Smooth muscle cell (in vitro differentiated cells): ENCODE measurements around the gene BET1. TPM values are rescaled to one million over a fixed set of nuclear protein-coding genes. Genes with fewer than 3 reads are reported as not detected.

Experiments used
- DNase-seq: peaks from one replicate; lab custom pipeline; 2025; ENCODE audit not compliant: unreplicated experiment; lab: John Stamatoyannopoulos, UW
- H2AFZ ChIP-seq: fragments of 200-600 bp; sonication (generic); 2 replicates; pipeline ENCODE4 v1.6.0; 2016; ENCODE audit warnings: antibody characterized with exemption, low read depth, mild to moderate bottlenecking
- H3F3A ChIP-seq: fragments of 200-600 bp; sonication (generic); 2 replicates; pipeline ENCODE4 v1.6.0; 2017; ENCODE audit warnings: antibody characterized with exemption, low read depth
- H3K27ac ChIP-seq: fragments of 200-600 bp; sonication (generic); 2 replicates; pipeline ENCODE4 v1.5.1; 2016; ENCODE audit warnings: low read depth, mild to moderate bottlenecking
- H3K27me3 ChIP-seq: fragments of 200-600 bp; sonication (generic); 2 replicates; pipeline ENCODE4 v1.6.1; 2016; ENCODE audit warnings: low read depth, mild to moderate bottlenecking
- H3K36me3 ChIP-seq: fragments of 200-600 bp; sonication (generic); 2 replicates; pipeline ENCODE4 v1.5.1; 2016; ENCODE audit warnings: low read depth
- H3K4me1 ChIP-seq: fragments of 200-600 bp; sonication (generic); 2 replicates; pipeline ENCODE4 v1.5.1; 2016; ENCODE audit warnings: low read depth
- H3K4me2 ChIP-seq: fragments of 200-600 bp; sonication (generic); 2 replicates; pipeline ENCODE4 v1.6.0; 2016; ENCODE audit warnings: mild to moderate bottlenecking
- H3K4me3 ChIP-seq: fragments of 200-600 bp; sonication (generic); 2 replicates; pipeline ENCODE4 v1.5.1; 2016; ENCODE audit warnings: mild to moderate bottlenecking
- H3K79me2 ChIP-seq: fragments of 200-600 bp; sonication (generic); 2 replicates; pipeline ENCODE4 v1.6.0; 2016; ENCODE audit warnings: low read depth, mild to moderate bottlenecking
- H3K9ac ChIP-seq: fragments of 200-600 bp; sonication (generic); 2 replicates; pipeline ENCODE4 v1.6.0; 2016; ENCODE audit warnings: low read depth
- H3K9me3 ChIP-seq: fragments of 200-600 bp; sonication (generic); replicated peaks from 2 replicates; pipeline ENCODE4 v1.5.1; 2016; ENCODE audit warnings: low read depth
- H4K20me1 ChIP-seq: fragments of 200-600 bp; sonication (generic); 2 replicates; pipeline ENCODE4 v1.6.0; 2016; ENCODE audit warnings: low read depth
- WGBS: methylation state at CpG from one replicate; pipeline ENCODE4 v1.1.7; 2016; ENCODE audit warnings: low lambda C conversion rate; 5-methylcytosine and 5-hydroxymethylcytosine counted together
- polyA plus RNA-seq: library from polyadenylated mRNA; unstranded; fragments of >200 nt; fragmentation: Nextera tagmentation; extraction: Ambion mirVana; gene quantifications from 2 replicates; pipeline ENCODE4 v1.2.1, GENCODE V29; 2016
- total RNA-seq: library from RNA; depleted of rRNA; stranded (reverse); fragments of >200 nt; gene quantifications from 2 replicates; pipeline ENCODE4 v1.2.3, GENCODE V29; 2014
- TF ChIP-seq, protein P1 (sequence below): fragments of 200-600 bp; sonication (generic); IDR thresholded peaks from 2 replicates; pipeline ENCODE4 v1.5.1; 2017; ENCODE audit warnings: borderline replicate concordance, mild to moderate bottlenecking, antibody characterized with exemption; ENCODE audit not compliant: insufficient read depth, poor library complexity, severe bottlenecking

BET1 gene
- total and polyA plus RNA-seq, 2 experiments from 2014 or later, result 46.8 to 59.6 TPM

DNA sequence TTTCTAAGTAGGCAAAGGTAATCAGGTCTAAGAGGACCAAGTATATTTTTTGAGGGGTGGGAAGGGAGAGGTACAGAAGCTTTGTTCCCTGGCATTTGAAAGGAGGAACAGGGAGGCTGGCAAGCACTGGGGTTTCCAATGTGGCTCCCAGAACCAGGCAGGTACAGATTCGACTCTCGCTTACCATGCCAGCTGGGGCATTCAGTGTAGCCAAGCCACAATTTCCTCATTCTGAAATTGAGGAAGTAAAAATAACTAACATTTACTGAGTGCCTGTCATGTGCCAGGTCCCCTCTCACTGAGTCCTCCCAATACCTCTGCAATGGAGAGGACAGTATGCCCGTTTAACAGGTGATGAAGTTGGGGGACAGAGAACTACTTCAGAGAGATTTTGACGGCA, 45.9 kb upstream of the BET1 start:
- Histone ChIP-seq H3K9ac (no peak overlapping the region), H3K4me1 (no peaks in the 10 kb centered on the region), H3K9me3 (no peaks in the 10 kb centered on the region), H3K79me2 (no peaks in the 10 kb centered on the region), H4K20me1 (no peaks in the 10 kb centered on the region), H3K27ac (no peak overlapping the region), H3K36me3 (no peaks in the 10 kb centered on the region), H3K4me3 (no peak overlapping the region), H3F3A (no peaks in the 10 kb centered on the region), H3K27me3 (no peaks in the 10 kb centered on the region), H2AFZ (no peak overlapping the region), H3K4me2 (no peak overlapping the region)
- DNase-seq, result no peak
- WGBS, result 90% methylated on average over 4 of the region's 4 CpGs
- TF ChIP-seq, protein P1, sequence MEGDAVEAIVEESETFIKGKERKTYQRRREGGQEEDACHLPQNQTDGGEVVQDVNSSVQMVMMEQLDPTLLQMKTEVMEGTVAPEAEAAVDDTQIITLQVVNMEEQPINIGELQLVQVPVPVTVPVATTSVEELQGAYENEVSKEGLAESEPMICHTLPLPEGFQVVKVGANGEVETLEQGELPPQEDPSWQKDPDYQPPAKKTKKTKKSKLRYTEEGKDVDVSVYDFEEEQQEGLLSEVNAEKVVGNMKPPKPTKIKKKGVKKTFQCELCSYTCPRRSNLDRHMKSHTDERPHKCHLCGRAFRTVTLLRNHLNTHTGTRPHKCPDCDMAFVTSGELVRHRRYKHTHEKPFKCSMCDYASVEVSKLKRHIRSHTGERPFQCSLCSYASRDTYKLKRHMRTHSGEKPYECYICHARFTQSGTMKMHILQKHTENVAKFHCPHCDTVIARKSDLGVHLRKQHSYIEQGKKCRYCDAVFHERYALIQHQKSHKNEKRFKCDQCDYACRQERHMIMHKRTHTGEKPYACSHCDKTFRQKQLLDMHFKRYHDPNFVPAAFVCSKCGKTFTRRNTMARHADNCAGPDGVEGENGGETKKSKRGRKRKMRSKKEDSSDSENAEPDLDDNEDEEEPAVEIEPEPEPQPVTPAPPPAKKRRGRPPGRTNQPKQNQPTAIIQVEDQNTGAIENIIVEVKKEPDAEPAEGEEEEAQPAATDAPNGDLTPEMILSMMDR, result no peak

DNA sequence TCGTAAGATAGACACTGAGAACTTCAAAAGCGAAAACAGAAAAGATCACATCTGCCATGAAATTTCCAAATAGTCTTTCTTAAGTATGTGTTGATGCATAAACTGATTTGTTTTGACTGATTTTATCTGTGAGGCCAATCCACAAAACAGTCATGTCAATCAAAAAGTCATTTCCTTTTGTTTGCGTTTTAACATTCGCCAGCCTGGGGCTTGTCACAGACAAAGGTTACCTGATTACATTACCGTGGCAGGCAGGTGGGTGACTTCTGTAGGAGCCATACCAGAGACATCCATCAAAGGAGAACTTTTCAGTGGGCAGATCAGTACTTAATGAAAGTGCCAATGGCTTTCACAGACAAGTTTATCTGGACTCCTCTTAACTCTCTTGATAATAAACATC, 45.5 kb upstream of the BET1 start:
- Histone ChIP-seq H3K4me3 (no peak overlapping the region), H3K79me2 (no peaks in the 10 kb centered on the region), H3F3A (no peaks in the 10 kb centered on the region), H3K36me3 (no peaks in the 10 kb centered on the region), H2AFZ (no peak overlapping the region), H3K27me3 (no peaks in the 10 kb centered on the region), H3K9ac (no peak overlapping the region), H4K20me1 (no peaks in the 10 kb centered on the region), H3K27ac (no peak overlapping the region), H3K4me2 (no peak overlapping the region), H3K4me1 (no peaks in the 10 kb centered on the region), H3K9me3 (no peaks in the 10 kb centered on the region)
- no peak for DNase-seq
- TF ChIP-seq, protein P1, result no peak
- 53% methylated on average over 5 of the region's 5 CpGs for WGBS

DNA sequence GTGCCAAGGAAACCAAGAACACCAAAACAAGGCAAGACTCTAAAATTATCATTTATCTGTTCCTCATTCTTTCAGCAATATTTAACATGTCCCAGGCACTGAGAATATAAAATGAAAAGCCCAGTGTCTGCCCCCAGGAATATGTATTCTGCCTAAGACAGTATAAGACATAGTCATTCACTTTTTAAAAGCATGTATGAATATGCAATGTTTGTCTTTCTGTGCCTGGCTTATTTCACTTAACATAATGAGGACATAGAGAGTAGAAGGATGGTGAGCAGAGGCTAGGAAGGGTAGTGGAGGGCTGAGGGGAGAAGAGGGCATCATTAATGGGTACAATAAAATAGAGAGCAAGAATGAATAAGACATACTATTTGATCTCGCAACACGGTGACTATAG, 44.6 kb upstream of the BET1 start:
- no peak for DNase-seq
- Histone ChIP-seq H4K20me1 (no peaks in the 10 kb centered on the region), H3K27me3 (no peaks in the 10 kb centered on the region), H3F3A (no peaks in the 10 kb centered on the region), H2AFZ (no peak overlapping the region), H3K4me1 (no peaks in the 10 kb centered on the region), H3K36me3 (no peaks in the 10 kb centered on the region), H3K4me3 (no peak overlapping the region), H3K27ac (no peak overlapping the region), H3K9me3 (no peaks in the 10 kb centered on the region), H3K4me2 (no peak overlapping the region), H3K9ac (no peak overlapping the region), H3K79me2 (no peaks in the 10 kb centered on the region)
- 90% methylated on average over 2 of the region's 2 CpGs for WGBS
- TF ChIP-seq, protein P1, result no peak

DNA sequence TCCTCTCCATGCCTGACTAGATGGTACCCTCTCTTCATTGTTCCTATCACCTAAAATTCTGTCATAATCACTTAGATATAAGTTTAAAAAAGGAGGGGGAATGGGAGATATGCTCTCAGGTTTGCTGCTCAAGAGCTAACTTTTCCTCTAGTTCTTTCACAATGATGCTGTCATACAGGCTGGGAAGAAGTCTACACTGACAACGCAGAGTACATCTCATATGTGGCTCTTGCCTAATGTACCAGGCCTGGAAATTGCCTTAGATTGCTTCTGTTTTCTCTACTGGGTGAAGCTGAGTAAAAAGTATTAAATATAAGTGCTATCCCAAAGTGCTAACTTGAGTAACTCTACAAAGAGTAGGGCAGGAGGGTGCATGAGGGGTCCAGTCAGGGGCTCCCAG, 43.8 kb upstream of the BET1 start:
- Histone ChIP-seq H3K36me3 (no peaks in the 10 kb centered on the region), H3K27ac (no peak overlapping the region), H2AFZ (no peak overlapping the region), H3K9ac (no peak overlapping the region), H3K79me2 (no peaks in the 10 kb centered on the region), H3K27me3 (no peaks in the 10 kb centered on the region), H3K4me1 (no peaks in the 10 kb centered on the region), H3K4me2 (no peak overlapping the region), H3K4me3 (no peak overlapping the region), H4K20me1 (no peaks in the 10 kb centered on the region), H3F3A (no peaks in the 10 kb centered on the region), H3K9me3 (no peaks in the 10 kb centered on the region)
- TF ChIP-seq, protein P1, result no peak
- 97% methylated on average over 1 of the region's 1 CpG for WGBS
- no peak for DNase-seq
